ENCODE data around the gene ASB12. TPM values are rescaled to one million over a fixed set of nuclear protein-coding genes. Genes with fewer than 3 reads are reported as not detected.

ASB12 gene
- total RNA-seq, 2 experiments from 2014 or later: not detected

Other genes starting within 250 kb of the ASB12 start
- 1 to 10 TPM; 2.5 to 2.7 TPM for gene AMER1, start 24.9 kb downstream of the ASB12 start, total RNA-seq
- gene MTMR8, start 164.8 kb upstream of the ASB12 start, total RNA-seq: 1 to 10 TPM; 5.0 to 5.8 TPM